ENCODE measurements around the gene EYS. TPM values are rescaled to one million over a fixed set of nuclear protein-coding genes. Genes with fewer than 3 reads are reported as not detected.
A peak's percentile ranks its signal among the peaks of the same experiment; 100 is the strongest.

Gene EYS
- total and polyA plus RNA-seq, 2 of the 8 experiments (the other 6 are each of a cell fraction or from before 2014, with no cell fraction given) = 0.05 to 0.13 TPM

- Histone ChIP-seq H2AFZ (ENCODE audit: low read length) (no peak overlapping the region), H4K91ac (replicated peaks; ENCODE audit: insufficient read length, low read length) (no peak overlapping the region)
- POLR2A ChIA-PET (ENCODE audit: partially characterized antibody) = no interaction called here
These were observed 700.2 kb downstream of the EYS start for GRCh38 chr6:65006788-65007187.

More at GRCh38 chr6:65006788-65007187, 700.2 kb downstream of the EYS start:
- no peaks in the 10 kb centered on the region for H3K27me3 ChIP-seq (replicated peaks in 1 of 4; ENCODE audit: control insufficient read depth in 3 of 4, extremely low read depth in 1 of 4, insufficient read depth in 3 of 4, low read length in 3 of 4)
- H4K20me1 ChIP-seq (replicated peaks in 1 of 2; ENCODE audit: control insufficient read depth in 1 of 2, insufficient read depth in 2 of 2, low read length in 2 of 2) = no peaks in the 10 kb centered on the region
- CTCF ChIA-PET (ENCODE audit: partially characterized antibody) = no interaction called here
- no peak overlapping the region for H3K14ac ChIP-seq (ENCODE audit: insufficient read length)
- H3K9me3 ChIP-seq (ENCODE audit: insufficient read depth in 2 of 2, low read depth in 1 of 2, low read length in 1 of 2) = no peaks in the 10 kb centered on the region
- no peaks in the 10 kb centered on the region for H3K79me1 ChIP-seq (ENCODE audit: low read depth, low read length)
- no peak overlapping the region for H2AK5ac ChIP-seq (ENCODE audit: low read depth, low read length)
- H2BK5ac ChIP-seq (ENCODE audit: low read depth, low read length) = no peak overlapping the region
- no peak overlapping the region for H4K5ac ChIP-seq (ENCODE audit: insufficient read length, low read depth, low read length)
- H2BK15ac ChIP-seq (ENCODE audit: low read length) = no peak overlapping the region
- DNase-seq (ENCODE audit: low read depth in 1 of 2, low spot score in 2 of 2) (no peak), FAIRE-seq (no peak)
- no peaks in the 10 kb centered on the region for H3K23me2 ChIP-seq (ENCODE audit: low read depth, low read length)
- H3K18ac ChIP-seq (ENCODE audit: extremely low read depth, low read length) = no peak overlapping the region
- no peak overlapping the region for H2BK120ac ChIP-seq (replicated peaks; ENCODE audit: low read depth, low read length)
- H3K4me1 ChIP-seq (replicated peaks in 1 of 4; ENCODE audit: control insufficient read depth in 3 of 4, insufficient read depth in 4 of 4, low read length in 3 of 4) = peaks cover 0 to 3% (median 0%) of the 10 kb centered on the region in 4 experiments; a peak in 3 of 7 replicates
- H3K36me3 ChIP-seq (ENCODE audit: control insufficient read depth in 2 of 4, insufficient read depth in 4 of 4, low read length in 3 of 4) = no peaks in the 10 kb centered on the region
- H3K9ac ChIP-seq (replicated peaks in 1 of 4; ENCODE audit: extremely low read depth in 1 of 4, low read depth in 3 of 4, low read length in 3 of 4) = no peak overlapping the region
- WGBS, 2 experiments (ENCODE audit: extremely low coverage in 1 of 2, insufficient coverage in 1 of 2, insufficient read length in 1 of 2, insufficient replicate concordance in 2 of 2, low coverage in 1 of 2, low lambda C conversion rate in 2 of 2, missing lambda C conversion rate in 1 of 2) = 92% methylated on average over 2 of the region's 2 CpGs; no CpG with 5 or more reads in 1 of the 2 experiments
- no peak overlapping the region for H3K4ac ChIP-seq (replicated peaks; ENCODE audit: insufficient read length, low read depth, low read length)
- H3K56ac ChIP-seq (replicated peaks; ENCODE audit: insufficient read length, low read depth, low read length) = no peak overlapping the region
- H3K4me2 ChIP-seq (ENCODE audit: insufficient read depth in 1 of 2, low read depth in 2 of 2, low read length in 2 of 2) = no peak overlapping the region
- H4K8ac ChIP-seq (ENCODE audit: extremely low read depth, insufficient read depth, low read length) = no peak overlapping the region
- no peak overlapping the region for H3K27ac ChIP-seq (ENCODE audit: low read depth, low read length)
- no peak overlapping the region for H3K4me3 ChIP-seq (ENCODE audit: extremely low read depth in 1 of 4, insufficient read depth in 2 of 4, low read depth in 3 of 4, low read length in 4 of 4)
- no peak overlapping the region for H3K23ac ChIP-seq (ENCODE audit: insufficient read length)
- no peak overlapping the region for H2BK20ac ChIP-seq (ENCODE audit: low read length)
- no peak for TF ChIP-seq EZH2 (IDR thresholded peaks at IDR 0.05; ENCODE audit: low read depth, low read length, severe bottlenecking)
- TF ChIP-seq CEBPB (IDR thresholded peaks at IDR 0.05; ENCODE audit: low read depth, low read length) = peak; percentile 62
- no peaks in the 10 kb centered on the region for H3K79me2 ChIP-seq (ENCODE audit: control insufficient read depth in 1 of 2, insufficient read depth in 2 of 2, low read length in 2 of 2)
- H2BK12ac ChIP-seq (ENCODE audit: low read depth, low read length) = no peak overlapping the region

Data from H1 (cell line).